ENCODE data around the gene GAS7. TPM values are rescaled to one million over a fixed set of nuclear protein-coding genes. Genes with fewer than 3 reads are reported as not detected.

The GAS7 gene
- total RNA-seq, 4 donors from 2014 or later, result 242 to 309 (median 264) TPM

DNA sequence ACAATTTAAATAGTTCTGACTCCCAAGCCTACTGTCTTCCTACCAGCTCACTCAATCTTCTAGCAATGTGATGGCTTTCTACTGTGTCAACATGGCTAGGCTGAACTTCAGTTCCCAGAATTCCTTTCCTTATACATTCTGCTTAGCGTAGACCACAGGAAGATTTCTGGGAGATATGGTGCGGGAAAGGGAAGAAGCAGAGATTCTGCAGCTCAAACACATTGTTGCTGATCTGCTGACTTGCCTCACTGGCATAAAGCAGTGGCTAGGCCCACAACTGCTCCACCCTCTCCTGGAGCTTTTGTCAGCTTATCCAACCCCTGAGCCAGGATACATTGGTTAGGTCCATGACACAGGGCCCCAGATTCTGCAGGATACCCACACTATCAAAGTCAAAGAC is 58.8 kb downstream of the GAS7 start:
- WGBS, 2 donors, result 79 to 98% methylated on average over 2 of the region's 2 CpGs
- Histone ChIP-seq H3K4me3 (no peak overlapping the region), H3K27me3 (no peaks in the 10 kb centered on the region), H3K27ac (no peak overlapping the region), H3K9me3 (no peaks in the 10 kb centered on the region), H3K36me3 (no peaks in the 10 kb centered on the region), H3K4me1 (peaks cover 0 to 20% (median 5%) of the 10 kb centered on the region in 4 donors)
- TF ChIP-seq POLR2A (IDR thresholded peaks at IDR 0.05) (no peak), EP300 (IDR thresholded peaks at IDR 0.05) (no peak)
- TF ChIP-seq, protein P1, sequence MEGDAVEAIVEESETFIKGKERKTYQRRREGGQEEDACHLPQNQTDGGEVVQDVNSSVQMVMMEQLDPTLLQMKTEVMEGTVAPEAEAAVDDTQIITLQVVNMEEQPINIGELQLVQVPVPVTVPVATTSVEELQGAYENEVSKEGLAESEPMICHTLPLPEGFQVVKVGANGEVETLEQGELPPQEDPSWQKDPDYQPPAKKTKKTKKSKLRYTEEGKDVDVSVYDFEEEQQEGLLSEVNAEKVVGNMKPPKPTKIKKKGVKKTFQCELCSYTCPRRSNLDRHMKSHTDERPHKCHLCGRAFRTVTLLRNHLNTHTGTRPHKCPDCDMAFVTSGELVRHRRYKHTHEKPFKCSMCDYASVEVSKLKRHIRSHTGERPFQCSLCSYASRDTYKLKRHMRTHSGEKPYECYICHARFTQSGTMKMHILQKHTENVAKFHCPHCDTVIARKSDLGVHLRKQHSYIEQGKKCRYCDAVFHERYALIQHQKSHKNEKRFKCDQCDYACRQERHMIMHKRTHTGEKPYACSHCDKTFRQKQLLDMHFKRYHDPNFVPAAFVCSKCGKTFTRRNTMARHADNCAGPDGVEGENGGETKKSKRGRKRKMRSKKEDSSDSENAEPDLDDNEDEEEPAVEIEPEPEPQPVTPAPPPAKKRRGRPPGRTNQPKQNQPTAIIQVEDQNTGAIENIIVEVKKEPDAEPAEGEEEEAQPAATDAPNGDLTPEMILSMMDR (IDR thresholded peaks at IDR 0.05), result no peak
- DNase-seq (ENCODE audit: low spot score in 2 of 2), result no peak

DNA sequence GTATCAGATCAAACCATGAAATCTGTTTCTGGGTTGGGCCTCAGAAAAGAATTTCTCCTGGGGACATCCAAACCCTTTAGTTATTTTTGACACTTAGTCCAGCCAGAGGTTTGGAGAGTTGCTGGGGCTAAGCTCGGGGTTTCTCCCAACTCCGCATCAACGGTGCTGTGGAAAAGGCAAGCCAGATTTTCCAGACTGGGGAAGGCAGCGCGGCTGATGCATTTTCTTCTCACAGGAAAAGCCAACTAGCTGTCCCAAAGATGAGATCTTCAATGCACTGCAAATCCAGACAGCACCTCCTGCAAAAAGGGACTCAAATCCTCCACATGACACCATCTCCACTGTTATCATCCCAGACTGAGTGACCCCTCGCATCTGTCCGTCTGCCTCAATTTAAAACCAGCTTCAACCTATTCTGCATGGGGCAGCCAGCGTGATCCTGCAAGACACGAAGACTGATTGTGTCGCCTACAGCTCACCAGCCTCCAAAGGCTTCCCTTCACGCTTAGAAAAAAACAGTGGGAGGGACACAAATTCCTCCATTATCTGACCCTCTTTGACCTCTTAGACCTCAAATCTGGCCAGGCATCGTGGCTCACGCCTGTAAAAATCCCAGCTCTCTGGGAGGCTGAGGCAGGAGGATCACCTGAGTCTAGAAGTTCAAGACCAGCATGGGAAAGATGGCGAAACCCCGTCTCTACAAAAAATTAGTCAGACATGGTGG is 62.0 kb downstream of the GAS7 start:
- peaks cover 0 to 20% (median 5%) of the 10 kb centered on the region in 4 donors for H3K4me1 ChIP-seq
- no peak overlapping the region for H3K4me3 ChIP-seq
- H3K27me3 ChIP-seq, result no peaks in the 10 kb centered on the region
- no peak for DNase-seq (ENCODE audit: low spot score in 2 of 2)
- no peak for TF ChIP-seq EP300 (IDR thresholded peaks at IDR 0.05)
- H3K27ac ChIP-seq, result peak overlapping the region in 2 of 4 donors; percentile 46 to 62
- 71 to 75% methylated on average over 15 of the region's 15 CpGs for WGBS, 2 donors
- H3K9me3 ChIP-seq, result no peaks in the 10 kb centered on the region
- no peaks in the 10 kb centered on the region for H3K36me3 ChIP-seq

DNA sequence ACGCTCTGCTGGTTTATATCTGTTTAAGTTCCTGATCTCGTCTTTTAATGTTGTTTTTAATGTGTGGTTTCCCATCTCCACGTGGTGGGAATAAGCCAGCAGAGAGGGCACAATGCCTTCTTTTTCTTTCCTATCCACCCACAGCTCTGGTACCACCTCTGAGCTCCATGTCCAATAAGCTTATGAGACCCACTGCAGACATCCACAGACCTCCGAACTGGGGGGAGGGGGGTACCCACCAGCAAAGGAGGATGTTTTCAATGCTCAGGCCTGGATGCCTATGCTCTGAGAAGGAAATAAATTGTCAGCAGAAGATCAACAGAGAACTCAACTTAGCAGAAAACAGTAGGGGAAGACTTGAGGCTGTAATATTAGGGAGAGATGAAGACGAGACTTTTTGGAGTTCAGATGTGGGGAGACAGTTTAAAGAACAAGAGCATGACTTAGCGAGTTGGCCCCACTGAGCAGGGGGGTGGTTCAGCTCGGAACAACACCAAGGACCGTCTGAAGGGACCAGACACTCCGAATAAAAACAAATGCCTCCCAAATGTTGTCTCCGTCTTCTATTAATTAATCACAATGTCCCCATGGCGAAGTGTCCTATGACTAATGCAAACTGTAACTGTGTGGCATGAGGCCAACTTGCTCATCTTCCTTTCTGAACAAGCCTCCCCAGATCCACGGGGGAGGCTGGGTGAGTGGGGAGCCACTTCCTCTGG is 62.7 kb downstream of the GAS7 start:
- Histone ChIP-seq H3K27ac (peak overlapping the region in 2 of 4 donors; percentile 46 to 62), H3K36me3 (no peaks in the 10 kb centered on the region), H3K27me3 (no peaks in the 10 kb centered on the region), H3K4me1 (peaks cover 0 to 20% (median 5%) of the 10 kb centered on the region in 4 donors), H3K4me3 (no peak overlapping the region), H3K9me3 (no peaks in the 10 kb centered on the region)
- DNase-seq (ENCODE audit: low spot score in 2 of 2), result peak; percentile 39 to 76
- WGBS, 2 donors, result 33 to 41% methylated on average over 12 of the region's 12 CpGs
- TF ChIP-seq POLR2A (IDR thresholded peaks at IDR 0.05), result no peak
- TF ChIP-seq EP300 (IDR thresholded peaks at IDR 0.05), result peak in 1 of 2 donors; percentile 25

DNA sequence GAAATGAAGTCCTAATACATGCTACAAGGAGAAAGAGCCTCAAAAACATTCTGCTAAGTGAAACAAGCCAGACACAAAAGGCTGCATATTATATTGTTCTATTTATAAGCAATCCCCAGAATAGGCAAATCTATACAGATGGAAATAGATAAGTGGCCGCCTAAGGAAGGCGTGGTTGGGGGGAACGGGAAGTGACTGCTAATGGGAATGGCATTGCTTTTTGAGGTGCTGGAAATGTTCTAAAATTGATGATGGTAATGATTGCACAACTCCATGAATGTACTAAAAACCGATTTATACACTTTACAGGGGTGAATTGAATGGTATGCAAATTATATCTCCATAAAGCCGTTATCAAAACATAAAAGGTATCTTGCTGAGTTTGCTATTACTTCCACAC is 67.7 kb downstream of the GAS7 start:
- H3K36me3 ChIP-seq, result no peaks in the 10 kb centered on the region
- 79 to 91% methylated on average over 5 of the region's 5 CpGs for WGBS, 2 donors
- no peak for DNase-seq (ENCODE audit: low spot score in 2 of 2)
- TF ChIP-seq EP300 (IDR thresholded peaks at IDR 0.05), result no peak
- no peak for TF ChIP-seq POLR2A (IDR thresholded peaks at IDR 0.05)
- TF ChIP-seq, protein P1 (IDR thresholded peaks at IDR 0.05), result no peak
- H3K9me3 ChIP-seq, result no peaks in the 10 kb centered on the region
- peaks cover 0 to 43% (median 32%) of the 10 kb centered on the region in 4 donors for H3K4me1 ChIP-seq
- no peaks in the 10 kb centered on the region for H3K27me3 ChIP-seq
- no peak overlapping the region for H3K27ac ChIP-seq
- H3K4me3 ChIP-seq, result no peak overlapping the region

DNA sequence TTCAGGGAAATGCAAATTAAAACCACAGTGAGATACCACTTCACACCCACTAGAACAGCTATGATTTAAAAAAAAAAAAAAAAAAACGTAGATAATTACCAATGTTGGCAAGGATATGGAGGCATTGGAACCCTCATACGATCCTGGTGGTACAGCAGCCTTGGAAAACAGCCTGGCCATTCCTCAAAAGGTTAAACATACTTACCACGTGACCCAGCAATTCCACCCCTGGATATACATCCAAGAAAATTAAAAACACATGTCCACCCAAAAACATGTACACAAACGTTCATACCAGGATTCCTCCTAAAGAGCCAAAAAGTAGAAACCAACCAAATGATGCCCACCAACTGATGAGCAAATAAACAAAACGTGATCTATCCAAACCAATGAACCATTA is 68.1 kb downstream of the GAS7 start:
- Histone ChIP-seq H3K4me3 (no peak overlapping the region), H3K9me3 (no peaks in the 10 kb centered on the region), H3K27me3 (no peaks in the 10 kb centered on the region), H3K36me3 (no peaks in the 10 kb centered on the region), H3K4me1 (peaks cover 0 to 43% (median 33%) of the 10 kb centered on the region in 4 donors), H3K27ac (no peak overlapping the region)
- WGBS, 2 donors, result 49 to 59% methylated on average over 5 of the region's 5 CpGs
- TF ChIP-seq EP300 (IDR thresholded peaks at IDR 0.05) (no peak), POLR2A (IDR thresholded peaks at IDR 0.05) (no peak)
- TF ChIP-seq, protein P1 (IDR thresholded peaks at IDR 0.05), result no peak
- DNase-seq (ENCODE audit: low spot score in 2 of 2), result no peak

All from tibial nerve (tissue), 4 donors.